Effector memory CD4-positive, alpha-beta T cell (primary cell): ENCODE data around the gene FN3K.

ENCODE experiments used
- DNase-seq, 3 donors: peaks; one replicate each; pipeline ENCODE4 v3.0.0-alpha.2; 2020
- H3K27ac ChIP-seq: 2 replicates; pipeline ENCODE4 v1.7.0; 2013; ENCODE audit warnings: mild to moderate bottlenecking, low read length, moderate library complexity; ENCODE audit not compliant: insufficient read depth, poor library complexity, severe bottlenecking
- H3K27me3 ChIP-seq: replicated peaks from 2 replicates; pipeline ENCODE4 v1.7.0; 2013; ENCODE audit warnings: mild to moderate bottlenecking, low read length; ENCODE audit not compliant: insufficient read depth, control insufficient read depth, poor library complexity, severe bottlenecking
- H3K36me3 ChIP-seq: 2 replicates; pipeline ENCODE4 v1.7.0; 2013; ENCODE audit warnings: mild to moderate bottlenecking, low read length, moderate library complexity; ENCODE audit not compliant: control insufficient read depth, insufficient read depth
- H3K4me1 ChIP-seq: 2 replicates; pipeline ENCODE4 v1.7.0; 2013; ENCODE audit warnings: low read length, mild to moderate bottlenecking; ENCODE audit not compliant: control insufficient read depth, insufficient read depth, poor library complexity, severe bottlenecking
- H3K4me3 ChIP-seq: 2 replicates; pipeline ENCODE4 v1.7.0; 2013; ENCODE audit warnings: low read length, low read depth, mild to moderate bottlenecking; ENCODE audit not compliant: insufficient read depth, poor library complexity, severe bottlenecking
- H3K9me3 ChIP-seq: 2 replicates; pipeline ENCODE4 v1.7.0; 2013; ENCODE audit warnings: mild to moderate bottlenecking, low read length, moderate library complexity; ENCODE audit not compliant: control insufficient read depth

FN3K gene

DNA sequence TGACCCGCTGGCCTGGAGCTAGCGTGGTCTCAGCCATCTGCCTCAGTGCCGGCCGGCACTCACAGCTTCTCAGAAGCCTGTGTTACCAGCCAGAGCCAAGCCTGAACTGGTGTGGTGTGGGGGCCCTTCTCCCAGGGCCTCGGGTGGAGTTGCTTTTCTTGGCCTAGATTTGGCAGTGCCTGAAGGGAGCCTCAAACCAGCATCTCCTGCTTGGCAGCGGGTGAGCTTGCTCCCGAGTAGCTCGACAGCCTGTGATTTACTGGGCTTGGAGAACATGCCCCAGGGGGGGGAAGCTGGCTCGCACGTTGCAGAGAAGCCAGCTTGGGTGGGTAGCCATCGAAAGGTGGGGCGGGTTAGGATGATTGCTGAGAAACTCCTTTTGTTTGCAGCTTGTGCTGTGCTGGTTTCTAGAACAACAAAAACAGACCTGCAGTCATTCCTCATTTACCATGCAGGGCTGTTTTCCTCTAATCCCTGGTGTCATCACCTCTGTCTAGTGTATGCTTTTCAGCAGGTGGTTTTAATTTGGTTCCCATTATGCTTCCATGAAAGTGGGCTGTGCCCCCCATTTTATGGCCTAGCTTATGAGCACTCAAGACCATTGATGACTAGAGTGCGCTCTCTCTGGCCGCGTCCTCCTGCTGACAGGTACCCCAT lies 58.7 kb downstream of the FN3K start:
- no peaks in the 10 kb centered on the region for H3K9me3 ChIP-seq
- H3K4me3 ChIP-seq, result no peak overlapping the region
- DNase-seq, result no peak
- H3K27me3 ChIP-seq, result no peaks in the 10 kb centered on the region
- H3K27ac ChIP-seq, result no peak overlapping the region
- H3K4me1 ChIP-seq, result no peaks in the 10 kb centered on the region
- peaks cover 3% of the 10 kb centered on the region for H3K36me3 ChIP-seq

DNA sequence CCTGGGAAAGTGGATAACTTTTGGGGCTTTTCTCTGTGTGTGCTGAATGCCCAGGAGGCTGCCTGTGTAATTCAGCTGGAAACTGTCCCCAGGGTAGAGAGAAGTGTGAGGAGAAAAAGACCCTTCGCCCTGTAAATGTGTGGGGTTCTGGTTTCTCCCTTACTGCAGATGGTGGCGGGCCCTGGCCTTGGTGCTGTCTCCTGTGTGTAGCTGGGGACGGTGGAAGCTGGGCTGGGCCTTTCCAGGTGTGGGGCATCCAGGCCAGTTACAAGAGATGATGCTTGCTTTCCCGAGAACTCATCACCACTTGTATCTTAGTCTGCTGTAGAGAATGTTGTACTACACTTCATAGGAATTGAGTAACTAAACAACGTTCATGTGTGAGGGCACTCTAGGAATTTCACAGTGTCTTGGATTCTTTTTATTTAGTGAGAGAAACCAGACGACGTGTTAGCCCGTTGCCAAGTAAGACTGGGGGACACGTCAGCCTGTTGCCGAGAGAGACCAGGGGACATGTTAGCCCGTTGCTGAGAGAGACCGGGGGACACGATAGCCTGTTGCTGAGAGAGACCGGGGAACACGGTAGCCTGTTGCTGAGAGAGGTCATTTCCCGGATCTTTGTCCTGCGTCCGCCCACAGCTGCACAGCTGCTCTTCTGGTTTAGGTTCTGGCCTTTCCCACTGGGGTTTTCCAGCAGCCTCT lies 59.5 kb downstream of the FN3K start:
- Histone ChIP-seq H3K36me3 (peaks cover 3% of the 10 kb centered on the region), H3K27ac (no peak overlapping the region), H3K4me1 (no peaks in the 10 kb centered on the region), H3K9me3 (no peaks in the 10 kb centered on the region), H3K27me3 (no peaks in the 10 kb centered on the region), H3K4me3 (no peak overlapping the region)
- DNase-seq, result no peak

DNA sequence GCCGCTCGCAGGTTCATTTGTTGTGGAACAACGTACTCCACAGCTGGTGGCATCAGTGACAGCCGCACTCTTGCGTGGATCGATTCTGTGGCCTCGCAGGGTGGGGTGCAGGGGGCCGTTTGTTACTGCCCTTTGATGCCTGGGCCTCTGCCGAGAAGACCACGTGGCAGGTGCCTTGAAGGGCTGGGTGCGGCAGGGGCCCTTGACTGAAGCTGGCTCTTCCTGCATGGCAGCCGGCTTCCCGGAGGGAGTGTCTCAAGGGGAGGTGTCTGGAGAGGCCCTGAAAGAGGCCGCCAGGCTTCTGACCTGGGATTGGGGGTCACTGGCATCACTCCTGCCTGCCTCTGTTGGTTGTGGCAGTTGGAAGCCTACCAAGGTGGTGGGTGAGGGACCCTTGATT lies 60.2 kb downstream of the FN3K start:
- Histone ChIP-seq H3K4me3 (no peak overlapping the region), H3K4me1 (no peaks in the 10 kb centered on the region), H3K9me3 (no peaks in the 10 kb centered on the region), H3K27ac (no peak overlapping the region), H3K27me3 (no peaks in the 10 kb centered on the region), H3K36me3 (peaks cover 3% of the 10 kb centered on the region)
- DNase-seq, result no peak

DNA sequence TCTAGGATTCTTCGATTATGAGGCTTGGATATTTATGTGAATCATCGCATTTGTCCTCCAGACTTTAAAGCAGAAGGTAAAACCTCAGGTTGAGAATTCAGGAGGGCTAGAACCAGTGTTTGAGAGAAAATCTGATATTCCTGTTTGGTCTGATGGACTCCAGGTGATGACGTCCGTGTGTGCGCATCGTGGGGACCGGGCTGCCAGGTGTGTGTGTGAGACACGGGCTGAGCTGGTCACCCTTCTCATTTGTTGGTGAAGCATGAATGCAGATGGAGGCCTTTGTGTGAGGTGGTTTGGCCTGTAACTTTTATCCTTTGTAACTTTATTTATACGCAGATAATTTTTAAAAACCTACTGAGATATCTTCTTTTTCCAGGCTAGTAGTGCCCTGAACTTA lies 61.6 kb downstream of the FN3K start:
- Histone ChIP-seq H3K27ac (no peak overlapping the region), H3K9me3 (no peaks in the 10 kb centered on the region), H3K4me1 (no peaks in the 10 kb centered on the region), H3K27me3 (no peaks in the 10 kb centered on the region), H3K4me3 (no peak overlapping the region), H3K36me3 (no peaks in the 10 kb centered on the region)
- no peak for DNase-seq

DNA sequence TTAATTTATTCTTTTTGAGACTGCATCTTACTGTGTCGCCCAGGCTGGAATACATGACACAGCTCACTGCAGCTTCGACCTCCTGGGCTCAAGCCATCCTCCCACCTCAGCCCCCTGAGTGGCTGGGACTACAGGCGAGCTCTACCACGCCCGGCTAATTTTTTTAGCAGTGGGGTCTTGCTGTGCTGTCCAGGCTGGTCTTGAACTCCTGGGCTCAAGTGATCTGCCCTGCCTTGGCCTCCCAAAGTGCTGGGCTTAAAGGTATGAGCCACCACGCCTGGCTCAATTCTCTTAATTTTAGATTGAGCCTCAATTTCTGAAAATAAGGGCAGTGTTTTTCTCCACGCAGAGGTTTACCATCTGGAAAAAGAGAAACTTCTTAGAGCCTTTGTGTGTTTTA lies 63.3 kb downstream of the FN3K start:
- Histone ChIP-seq H3K27me3 (no peaks in the 10 kb centered on the region), H3K4me1 (no peaks in the 10 kb centered on the region), H3K36me3 (no peaks in the 10 kb centered on the region)

DNA sequence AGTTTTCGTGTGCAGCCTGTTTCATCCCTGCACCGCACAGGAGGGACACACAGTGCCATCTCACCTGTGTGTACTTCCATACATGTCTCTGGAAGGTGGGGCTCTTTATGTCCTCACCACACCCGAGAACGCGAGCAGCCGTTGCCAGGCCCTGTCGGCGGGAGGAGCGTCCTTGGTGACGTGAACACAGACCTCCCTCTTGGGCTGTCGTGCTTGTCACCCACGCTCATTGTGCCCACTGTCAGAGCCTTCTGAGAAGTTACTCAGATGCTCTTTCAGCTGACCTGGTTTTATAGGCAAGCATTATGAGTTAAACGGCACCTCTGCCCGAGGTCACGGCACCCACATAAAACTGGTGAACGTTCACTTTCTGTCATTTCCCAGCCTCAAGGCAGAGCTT lies 64.2 kb downstream of the FN3K start:
- H3K27me3 ChIP-seq, result no peaks in the 10 kb centered on the region

More for the DNA sequence above, 63.3 kb downstream of the FN3K start:
- H3K27ac ChIP-seq, result no peak overlapping the region
- no peak for DNase-seq
- H3K9me3 ChIP-seq, result no peaks in the 10 kb centered on the region
- H3K4me3 ChIP-seq, result no peak overlapping the region

More for the DNA sequence above, 64.2 kb downstream of the FN3K start:
- Histone ChIP-seq H3K9me3 (no peaks in the 10 kb centered on the region), H3K36me3 (no peaks in the 10 kb centered on the region), H3K4me1 (no peaks in the 10 kb centered on the region), H3K4me3 (no peak overlapping the region), H3K27ac (no peak overlapping the region)
- no peak for DNase-seq
